HG02798 (cell line): ENCODE measurements around the gene PDCD6IP.
A peak's percentile ranks its signal among the peaks of the same experiment; 100 is the strongest.
"Not testable (repeated sequence)": the region's sequence is repeated elsewhere in the genome, so short reads cannot be mapped to it uniquely, and the experiment has no call there.

Experiments
- ATAC-seq: cut with Tn5 transposase; IDR thresholded peaks from one replicate; pipeline ENCODE4 v1.9.1; 2021; ENCODE audit warnings: mild to moderate bottlenecking; ENCODE audit not compliant: unreplicated experiment, poor library complexity

PDCD6IP gene

GRCh38 chr3:33839283-33839682 lies 40.9 kb downstream of the PDCD6IP start:
- no peak for ATAC-seq

DNA sequence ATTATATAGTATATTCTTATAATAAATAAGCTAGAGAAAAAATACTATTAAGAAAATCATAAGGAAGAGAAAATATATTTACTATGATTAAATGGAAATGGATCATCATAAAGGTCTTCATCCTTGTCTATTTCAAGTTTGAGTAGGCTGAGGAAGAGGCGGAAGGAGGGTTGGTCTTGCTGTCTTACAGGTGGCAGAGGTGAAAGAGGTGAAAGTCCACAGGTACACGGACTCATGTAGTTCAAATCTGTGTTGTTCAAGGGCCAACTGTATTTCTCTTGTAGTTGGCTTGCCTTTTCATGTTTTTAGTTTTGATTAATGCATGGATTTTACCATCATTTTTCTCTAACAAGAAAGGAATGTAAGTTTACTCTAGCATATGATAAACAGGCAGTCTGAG lies 41.7 kb downstream of the PDCD6IP start:
- no peak for ATAC-seq

DNA sequence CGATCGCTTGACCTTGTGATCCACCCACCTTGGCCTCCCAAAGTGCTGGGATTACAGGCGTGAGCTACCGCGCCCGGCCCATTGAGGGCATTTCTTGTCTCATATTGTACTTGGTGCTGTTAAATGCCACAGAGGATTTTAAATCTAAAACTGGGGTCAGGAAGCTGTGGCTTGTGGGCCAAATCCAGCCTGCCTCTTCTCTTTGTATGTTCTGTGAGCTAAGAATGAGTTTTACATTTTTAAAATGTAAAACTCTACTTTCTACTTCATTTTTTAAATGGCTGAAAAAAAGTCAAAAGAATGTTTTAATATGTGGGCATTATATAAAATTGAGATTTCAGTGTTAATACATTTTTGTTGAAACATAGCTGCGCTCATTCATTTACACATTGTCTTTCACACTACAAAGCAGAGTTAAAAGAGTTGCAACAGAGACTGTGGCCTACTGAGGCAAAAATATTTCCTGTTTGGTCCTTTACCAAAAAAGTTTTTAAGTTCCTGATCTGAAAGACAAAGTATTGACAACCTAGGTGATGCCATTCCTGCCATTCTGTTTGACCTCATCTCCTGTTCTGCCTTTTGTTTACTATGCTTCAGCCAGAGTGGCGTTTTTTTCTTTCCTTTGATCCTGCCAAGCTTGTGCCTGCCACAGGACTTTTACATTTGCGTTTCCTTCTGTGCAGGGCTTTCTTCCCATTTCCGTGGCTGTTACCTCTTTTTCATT lies 50.4 kb downstream of the PDCD6IP start:
- ATAC-seq = no peak

DNA sequence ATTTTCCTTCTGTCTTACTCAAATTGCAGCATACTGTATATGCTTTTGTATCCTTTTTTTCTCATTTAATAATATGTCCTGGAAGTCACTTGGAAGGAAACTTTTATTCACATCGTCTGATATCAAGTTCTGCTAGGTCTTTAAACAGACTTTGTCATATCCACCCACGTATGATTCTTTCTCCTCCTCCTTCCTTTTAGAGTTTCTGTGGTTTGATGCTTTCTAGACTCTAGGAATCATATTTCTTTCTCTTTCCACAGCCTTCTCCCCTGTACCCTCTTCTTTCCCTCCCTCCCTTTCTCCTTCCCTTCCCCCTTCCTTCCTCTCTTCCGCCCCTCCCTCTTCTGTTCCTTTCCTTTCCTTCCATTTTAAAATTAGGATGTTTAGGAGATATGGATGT lies 52.2 kb downstream of the PDCD6IP start:
- not testable (repeated sequence) for ATAC-seq

- ATAC-seq = not testable (repeated sequence)
Observed at GRCh38 chr3:33855407-33855806, 57.0 kb downstream of the PDCD6IP start.

GRCh38 chr3:33855884-33856546 lies 57.6 kb downstream of the PDCD6IP start:
- ATAC-seq = no peak

DNA sequence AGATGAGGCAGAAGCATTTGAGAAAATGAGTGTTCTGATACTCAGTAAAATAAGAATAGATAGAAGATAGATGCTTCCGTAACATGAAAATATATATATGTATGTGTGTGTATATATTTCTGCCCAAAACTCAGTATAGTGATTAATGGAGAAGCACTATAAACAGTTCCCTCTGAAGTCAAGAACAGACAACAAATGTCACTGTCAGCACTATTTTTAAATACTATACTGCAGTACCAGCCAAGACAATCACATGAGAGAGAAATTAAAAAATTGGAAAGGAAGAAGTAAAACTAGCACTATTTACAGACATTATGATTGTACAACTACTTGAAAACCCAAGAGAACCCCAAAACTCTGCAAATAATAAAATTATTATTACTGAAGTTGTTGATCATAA lies 59.3 kb downstream of the PDCD6IP start:
- not testable (repeated sequence) for ATAC-seq

GRCh38 chr3:33858131-33858530 lies 59.7 kb downstream of the PDCD6IP start:
- ATAC-seq = no peak

DNA sequence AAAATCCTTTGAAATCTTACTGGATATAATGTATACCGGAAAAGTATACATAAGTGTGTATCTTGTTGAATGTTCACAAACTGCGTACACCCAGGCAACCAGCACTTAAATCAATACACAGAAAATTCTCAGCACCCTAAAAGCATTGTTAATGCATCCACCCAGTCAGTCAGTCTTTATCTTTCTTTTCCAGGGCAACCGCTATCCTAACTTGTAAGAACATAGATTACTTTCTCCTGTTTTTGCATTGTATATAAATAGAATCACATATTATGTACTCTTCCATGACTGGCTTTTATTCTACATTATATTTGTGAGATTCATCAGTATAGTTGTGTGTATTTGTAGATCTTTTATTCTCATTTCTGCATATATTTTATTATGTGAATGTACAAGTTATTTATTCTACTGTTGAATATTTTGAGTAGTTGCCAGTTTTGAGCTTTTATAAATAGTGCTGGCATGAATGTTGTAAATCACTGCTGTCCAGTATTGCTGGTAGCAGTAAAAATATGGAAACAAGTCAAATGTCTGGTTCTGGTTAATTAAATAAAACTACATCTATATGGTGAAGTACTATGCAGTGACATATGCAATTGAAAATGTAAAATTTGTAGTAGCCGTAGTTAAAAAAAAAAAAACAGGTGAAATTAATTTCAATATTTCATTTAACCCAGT lies 62.1 kb downstream of the PDCD6IP start:
- ATAC-seq = no peak

DNA sequence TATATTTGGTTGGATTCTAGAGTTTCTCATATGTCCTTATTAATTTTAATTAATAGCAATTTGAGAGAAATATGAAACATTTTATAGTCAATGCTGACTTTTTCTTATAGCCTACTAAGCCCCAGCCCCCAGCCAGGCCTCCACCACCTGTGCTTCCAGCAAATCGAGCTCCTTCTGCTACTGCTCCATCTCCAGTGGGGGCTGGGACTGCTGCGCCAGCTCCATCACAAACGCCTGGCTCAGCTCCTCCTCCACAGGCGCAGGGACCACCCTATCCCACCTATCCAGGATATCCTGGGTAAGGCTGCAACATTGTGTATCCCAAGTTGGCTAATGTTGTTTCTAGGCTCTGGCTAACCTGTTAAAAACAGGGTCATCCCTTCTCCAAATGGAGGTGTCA lies 66.7 kb downstream of the PDCD6IP start:
- ATAC-seq = no peak

- no peak for ATAC-seq
Observed at GRCh38 chr3:33868309-33868708, 69.9 kb downstream of the PDCD6IP start.

GRCh38 chr3:33869977-33870376 lies 71.5 kb downstream of the PDCD6IP start:
- no peak for ATAC-seq

GRCh38 chr3:33874815-33875214 lies 76.4 kb downstream of the PDCD6IP start:
- no peak for ATAC-seq

DNA sequence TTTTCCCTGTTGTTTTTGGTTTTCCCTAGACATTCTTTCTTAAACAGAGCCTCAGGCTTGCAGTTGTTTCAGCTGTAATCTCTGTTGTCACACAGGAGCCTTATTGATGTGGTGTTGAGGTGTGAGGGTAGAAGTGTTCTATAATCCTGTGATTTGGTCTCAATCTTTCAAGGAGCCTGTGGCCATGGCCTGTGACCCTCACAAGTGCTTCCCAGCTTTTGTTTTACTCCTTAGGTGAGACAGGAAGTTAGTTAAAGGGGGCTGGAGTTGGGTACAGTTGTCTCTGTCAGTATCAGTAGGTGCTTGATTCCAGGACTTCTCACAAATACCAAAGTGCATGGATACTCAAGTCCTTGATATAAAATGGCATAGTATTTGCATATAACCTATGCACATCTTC lies 77.2 kb downstream of the PDCD6IP start:
- ATAC-seq = no peak

GRCh38 chr3:33877187-33877586 lies 78.8 kb downstream of the PDCD6IP start:
- no peak for ATAC-seq

GRCh38 chr3:33879540-33879939 lies 81.1 kb downstream of the PDCD6IP start:
- ATAC-seq = no peak

DNA sequence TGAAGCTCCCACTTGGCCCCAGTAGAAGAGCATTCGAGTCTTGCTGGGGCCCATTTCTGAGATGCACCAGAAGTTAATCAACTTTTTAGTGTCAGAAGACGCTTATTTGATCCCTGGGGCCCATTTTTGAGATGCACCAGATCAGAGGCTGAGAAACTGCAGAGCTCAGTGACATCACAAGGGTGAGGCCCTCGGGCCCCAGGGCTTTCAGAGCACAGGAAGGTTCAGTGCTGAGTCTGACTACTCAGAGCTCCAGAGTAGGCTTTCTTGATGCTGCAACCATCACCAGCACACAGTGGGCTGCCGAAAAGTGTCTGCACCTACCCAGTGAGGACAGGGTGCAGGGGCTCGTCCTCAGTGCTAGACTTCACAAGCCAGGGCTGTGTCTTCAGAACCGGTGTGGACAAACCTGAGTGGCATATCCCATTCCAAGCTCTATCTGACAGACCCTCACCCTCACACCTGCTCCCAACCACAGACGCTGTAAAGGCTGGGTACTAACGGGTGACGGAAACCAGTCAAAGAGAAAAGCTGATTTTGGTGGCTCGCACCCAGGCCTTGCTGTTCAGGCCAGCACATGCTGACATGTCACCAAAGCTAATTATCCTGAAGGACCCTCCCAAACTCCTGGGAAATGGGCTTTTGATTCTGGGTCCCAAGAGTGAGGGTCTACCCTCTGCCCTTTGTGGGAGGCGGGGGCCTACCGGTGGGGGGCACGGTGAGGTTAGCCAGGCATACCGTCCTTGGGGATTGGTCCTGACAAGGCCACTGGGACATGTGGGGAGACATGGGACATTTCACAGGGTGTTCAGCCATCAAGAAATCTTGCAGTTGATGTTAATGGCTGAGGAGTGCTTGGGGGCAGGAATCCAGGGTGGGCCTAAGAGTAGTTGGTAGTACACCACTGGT lies 83.0 kb downstream of the PDCD6IP start:
- no peak for ATAC-seq

GRCh38 chr3:33882296-33882695 lies 83.9 kb downstream of the PDCD6IP start:
- ATAC-seq = no peak

DNA sequence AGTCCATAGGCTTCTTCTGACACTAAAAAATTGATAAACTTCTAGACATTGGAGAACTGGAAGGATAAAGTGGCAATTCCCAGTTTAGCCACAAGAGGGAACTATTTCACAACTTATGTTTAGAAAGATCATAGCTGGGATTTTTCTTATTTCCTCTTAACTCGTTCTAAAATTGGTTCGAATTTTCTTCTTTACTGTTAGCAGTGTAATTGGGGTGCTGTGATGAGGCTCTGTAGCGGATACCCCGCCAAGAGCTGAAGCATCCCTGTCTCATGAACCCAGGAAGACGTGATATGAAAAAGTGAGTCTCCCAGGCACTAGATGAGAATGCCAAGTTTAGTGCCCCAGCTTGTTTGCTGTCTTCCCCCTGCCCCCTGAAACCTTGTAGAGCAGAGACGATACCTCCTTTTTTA lies 85.1 kb downstream of the PDCD6IP start:
- ATAC-seq = no peak

DNA sequence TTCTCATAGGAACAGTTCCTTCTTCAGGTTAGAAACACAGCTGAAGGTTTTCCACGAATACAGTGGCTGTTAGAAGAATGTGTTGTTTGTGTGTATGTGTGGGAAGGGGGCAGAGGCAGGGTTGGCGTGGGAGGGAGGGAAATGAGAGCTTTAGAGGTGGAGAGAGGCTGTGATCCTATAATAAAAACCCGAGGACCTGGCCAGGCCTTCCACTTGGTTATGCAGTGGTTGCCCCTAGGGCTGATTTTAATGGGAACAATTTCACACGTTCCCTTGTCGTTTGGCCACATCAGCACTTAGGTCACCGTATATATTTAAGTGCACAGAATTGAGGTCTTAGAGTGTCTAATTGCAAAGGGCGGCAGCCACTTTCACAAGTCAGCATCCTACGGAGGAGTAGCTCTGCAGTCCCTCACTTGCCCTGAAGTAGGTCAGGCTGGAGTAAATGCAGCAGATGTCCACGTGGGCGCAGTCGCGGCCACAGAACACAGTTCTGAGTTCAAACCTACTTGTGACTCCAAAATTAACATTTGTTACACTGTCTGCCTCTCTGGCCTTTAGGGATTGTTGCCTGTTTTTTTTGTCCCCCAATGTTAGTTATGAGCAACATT lies 85.6 kb downstream of the PDCD6IP start:
- ATAC-seq = peak; percentile 46
